Uterus (tissue), 4 donors: ENCODE data around the gene ASAP3. TPM values are rescaled to one million over a fixed set of nuclear protein-coding genes. Genes with fewer than 3 reads are reported as not detected.
A peak's percentile ranks its signal among the peaks of the same experiment; 100 is the strongest.

Source experiments
- DNase-seq, 2 donors: peaks; one replicate each; pipeline ENCODE4 v3.0.0-alpha.2; 2019 to 2020
- H3K27ac ChIP-seq, 2 donors: fragments of 200-600 bp; sonication (generic); 1 replicate in 1 of 2; 2 replicates in 1 of 2; pipeline ENCODE4 v1.5.1; 2016 to 2018
- H3K27me3 ChIP-seq, 2 donors: fragments of 200-600 bp; sonication (generic); one replicate each; pipeline ENCODE4 v1.5.1; 2018 to 2019; ENCODE audit warnings: control low read depth in 1 of 2
- H3K36me3 ChIP-seq, 2 donors: fragments of 200-600 bp; sonication (generic); one replicate each; pipeline ENCODE4 v1.5.1; 2019; ENCODE audit warnings: control low read depth in 1 of 2
- H3K4me1 ChIP-seq, 2 donors: fragments of 200-600 bp; sonication (generic); one replicate each; pipeline ENCODE4 v1.5.1; 2018 to 2019; ENCODE audit warnings: control low read depth in 1 of 2
- H3K4me3 ChIP-seq, 2 donors: fragments of 200-600 bp; sonication (generic); 1 replicate in 1 of 2; 2 replicates in 1 of 2; pipeline ENCODE4 v1.5.1; 2018 to 2019; ENCODE audit warnings: mild to moderate bottlenecking in 1 of 2
- H3K9me3 ChIP-seq, 2 donors: fragments of 200-600 bp; sonication (generic); one replicate each; pipeline ENCODE4 v1.5.1; 2019; ENCODE audit warnings: control low read depth in 1 of 2
- CTCF ChIP-seq, 4 experiments: fragments of 200-600 bp in 2 of 4; fragments of 450-650 bp in 2 of 4; sonication (generic) in 2 of 4; IDR thresholded peaks; one replicate each; pipeline ENCODE4 v1.5.1; 2016 to 2019; ENCODE audit warnings: antibody characterized with exemption in 4 of 4, mild to moderate bottlenecking in 2 of 4, moderate library complexity in 1 of 4
- POLR2A ChIP-seq, 2 donors: fragments of 450-650 bp; IDR thresholded peaks; one replicate each; pipeline ENCODE4 v1.6.1; 2016; ENCODE audit warnings: antibody characterized with exemption in 2 of 2, mild to moderate bottlenecking in 1 of 2, moderate library complexity in 1 of 2
- intact Hi-C: fragments of 100-400 bp; cut with DNase I; formaldehyde crosslinking; loops from one replicate; pipeline ENCODE4 v1.15.1; 2023; ENCODE audit warnings: low total_unique reads
- total RNA-seq, 4 donors: library from RNA; depleted of rRNA in 3 of 4; stranded (reverse); fragments of >200 nt in 3 of 4; gene quantifications; one replicate each; pipeline versions ENCODE4 v1.1.0 to v1.2.4, GENCODE V29; 2014 to 2023
- donor health status: DM: yes; HTN: yes; CAD: no.

The ASAP3 gene
- total RNA-seq, 4 donors from 2014 or later, result 48.4 to 87.7 (median 68.2) TPM

GRCh38 chr1:23405946-23406345, 78.0 kb downstream of the ASAP3 start:
- intact Hi-C loops, result no loop called here
- no peak for DNase-seq
- Histone ChIP-seq H3K27ac (no peak overlapping the region), H3K4me3 (no peak overlapping the region), H3K4me1 (peaks cover 0 to 5% of the 10 kb centered on the region in 2 donors), H3K9me3 (no peaks in the 10 kb centered on the region), H3K27me3 (no peaks in the 10 kb centered on the region), H3K36me3 (no peaks in the 10 kb centered on the region)
- TF ChIP-seq POLR2A (IDR thresholded peaks at IDR 0.05), result no peak
- no peak for TF ChIP-seq CTCF (IDR thresholded peaks at IDR 0.05)

- H3K4me1 ChIP-seq, result peaks cover 0 to 5% of the 10 kb centered on the region in 2 donors
- H3K9me3 ChIP-seq, result no peaks in the 10 kb centered on the region
- TF ChIP-seq POLR2A (IDR thresholded peaks at IDR 0.05), result no peak
- peak; percentile 94 to 98 (median 95) for TF ChIP-seq CTCF (IDR thresholded peaks at IDR 0.05)
- H3K27me3 ChIP-seq, result no peaks in the 10 kb centered on the region
- H3K36me3 ChIP-seq, result no peaks in the 10 kb centered on the region
- peak; percentile 85 to 88 for DNase-seq
- no peak overlapping the region for H3K4me3 ChIP-seq
- intact Hi-C loops, result no loop called here
- peak overlapping the region; percentile 46 to 63 for H3K27ac ChIP-seq
Measured at GRCh38 chr1:23403735-23404486, 80.1 kb downstream of the ASAP3 start.

- Histone ChIP-seq H3K36me3 (no peaks in the 10 kb centered on the region), H3K4me3 (no peak overlapping the region), H3K4me1 (peaks cover 0 to 5% of the 10 kb centered on the region in 2 donors), H3K9me3 (no peaks in the 10 kb centered on the region), H3K27me3 (no peaks in the 10 kb centered on the region), H3K27ac (peak overlapping the region; percentile 46 to 63)
- intact Hi-C loops, result no loop called here
- no peak for DNase-seq
- TF ChIP-seq CTCF (IDR thresholded peaks at IDR 0.05) (no peak), POLR2A (IDR thresholded peaks at IDR 0.05) (no peak)
Measured at GRCh38 chr1:23403355-23403734, 80.6 kb downstream of the ASAP3 start.

GRCh38 chr1:23403038-23403336, 81.0 kb downstream of the ASAP3 start:
- H3K9me3 ChIP-seq, result no peaks in the 10 kb centered on the region
- intact Hi-C loops, result no loop called here
- H3K27me3 ChIP-seq, result no peaks in the 10 kb centered on the region
- peaks cover 0 to 5% of the 10 kb centered on the region in 2 donors for H3K4me1 ChIP-seq
- TF ChIP-seq CTCF (IDR thresholded peaks at IDR 0.05), result no peak
- no peak for TF ChIP-seq POLR2A (IDR thresholded peaks at IDR 0.05)
- no peak overlapping the region for H3K4me3 ChIP-seq
- H3K36me3 ChIP-seq, result no peaks in the 10 kb centered on the region
- H3K27ac ChIP-seq, result peak overlapping the region; percentile 46 to 63
- peak; percentile 34 to 44 for DNase-seq

GRCh38 chr1:23402286-23403037, 81.5 kb downstream of the ASAP3 start:
- DNase-seq, result no peak
- H3K27me3 ChIP-seq, result no peaks in the 10 kb centered on the region
- intact Hi-C loops, result no loop called here

More at GRCh38 chr1:23402286-23403037, 81.5 kb downstream of the ASAP3 start:
- H3K4me1 ChIP-seq, result peaks cover 0 to 5% of the 10 kb centered on the region in 2 donors
- no peaks in the 10 kb centered on the region for H3K36me3 ChIP-seq
- TF ChIP-seq POLR2A (IDR thresholded peaks at IDR 0.05) (no peak), CTCF (IDR thresholded peaks at IDR 0.05) (no peak)
- no peaks in the 10 kb centered on the region for H3K9me3 ChIP-seq
- H3K4me3 ChIP-seq, result no peak overlapping the region
- peak overlapping the region; percentile 26 to 63 for H3K27ac ChIP-seq
